SU-DHL-6 (cell line): ENCODE results near the gene SLC3A2.

Experiments used
- H2AFZ ChIP-seq: fragments of 200-600 bp; sonication (generic); 2 replicates; pipeline ENCODE4 v1.6.1; 2014; ENCODE audit warnings: low read depth, mild to moderate bottlenecking, moderate library complexity, mixed read lengths, antibody characterized with exemption, low read length; ENCODE audit not compliant: severe bottlenecking
- H3F3A ChIP-seq: fragments of 200-600 bp; shearing (Covaris generic); 2 replicates; pipeline ENCODE4 v1.6.0; 2016; ENCODE audit warnings: antibody characterized with exemption, mild to moderate bottlenecking; ENCODE audit not compliant: insufficient read depth
- H3K27ac ChIP-seq: fragments of 200-600 bp; sonication (generic); 2 replicates; pipeline ENCODE4 v1.5.1; 2016; ENCODE audit warnings: low read depth, mild to moderate bottlenecking, low read length, moderate library complexity, mixed read lengths
- H3K27me3 ChIP-seq: fragments of 200-600 bp; sonication (generic), shearing (Covaris generic); 2 replicates; pipeline ENCODE4 v1.6.0; 2014; ENCODE audit warnings: mild to moderate bottlenecking, low read length
- H3K36me3 ChIP-seq: fragments of 200-600 bp; sonication (generic); 2 replicates; pipeline ENCODE4 v1.6.1; 2014; ENCODE audit warnings: mild to moderate bottlenecking, low read length, mixed read lengths
- H3K4me2 ChIP-seq: fragments of 300-600, 200-600 bp; shearing (Covaris generic), sonication (generic); 2 replicates; pipeline ENCODE4 v1.6.0; 2014; ENCODE audit warnings: low read length, low read depth, mild to moderate bottlenecking; ENCODE audit not compliant: poor library complexity, severe bottlenecking
- H3K4me3 ChIP-seq: fragments of 200-600 bp; sonication (generic); 2 replicates; pipeline ENCODE4 v1.5.1; 2014; ENCODE audit warnings: antibody characterized with exemption, low read length, mild to moderate bottlenecking, mixed read lengths; ENCODE audit not compliant: insufficient read depth, poor library complexity, severe bottlenecking
- H3K79me2 ChIP-seq: fragments of 200-600 bp; sonication (generic); 2 replicates; pipeline ENCODE4 v1.6.1; 2014; ENCODE audit warnings: mild to moderate bottlenecking, low read length, moderate library complexity; ENCODE audit not compliant: insufficient read depth
- H3K9ac ChIP-seq: fragments of 200-600 bp; sonication (generic); 2 replicates; pipeline ENCODE4 v1.7.0; 2014; ENCODE audit warnings: mild to moderate bottlenecking, low read length
- H3K9me2 ChIP-seq: fragments of 200-600 bp; sonication (generic); replicated peaks from 2 replicates; pipeline ENCODE4 v1.6.1; 2014; ENCODE audit warnings: low read length; ENCODE audit not compliant: insufficient read depth
- H3K9me3 ChIP-seq: fragments of 200-600 bp; sonication (generic); 2 replicates; pipeline ENCODE4 v1.6.1; 2014; ENCODE audit warnings: low read length, mixed read lengths; ENCODE audit not compliant: insufficient read depth
- H4K20me1 ChIP-seq: fragments of 200-600 bp; sonication (generic); 2 replicates; pipeline ENCODE4 v1.6.1; 2014; ENCODE audit warnings: low read depth, mild to moderate bottlenecking, antibody characterized with exemption, low read length, moderate library complexity, mixed read lengths
- CTCF ChIP-seq: fragments of 200-600 bp; sonication (generic); IDR thresholded peaks from one replicate; pipeline ENCODE4 v1.5.1; 2017; ENCODE audit warnings: antibody characterized with exemption, mild to moderate bottlenecking, low read length, moderate library complexity; ENCODE audit not compliant: insufficient read depth, poor library complexity, severe bottlenecking
- EZH2phosphoT487 ChIP-seq: fragments of 200-600 bp; sonication (generic), shearing (Covaris generic); conservative IDR thresholded peaks from 2 replicates; pipeline ENCODE4 v1.6.1; 2018; ENCODE audit warnings: mild to moderate bottlenecking, antibody characterized with exemption, low read length, moderate library complexity, mixed read lengths

SLC3A2 gene

GRCh38 chr11:62925308-62925707, 44.6 kb downstream of the SLC3A2 start:
- Histone ChIP-seq H4K20me1 (no peaks in the 10 kb centered on the region), H3K9me2 (no peaks in the 10 kb centered on the region), H3K79me2 (no peaks in the 10 kb centered on the region), H3K9me3 (no peaks in the 10 kb centered on the region), H3K9ac (no peak overlapping the region), H3K4me2 (no peak overlapping the region), H3F3A (peaks cover 9% of the 10 kb centered on the region), H3K4me3 (no peak overlapping the region), H3K27me3 (no peaks in the 10 kb centered on the region), H2AFZ (no peak overlapping the region), H3K36me3 (no peaks in the 10 kb centered on the region), H3K27ac (no peak overlapping the region)
- no peak for TF ChIP-seq CTCF
- no peak for TF ChIP-seq EZH2phosphoT487

GRCh38 chr11:62925745-62926679, 45.3 kb downstream of the SLC3A2 start:
- H3F3A ChIP-seq = peaks cover 9% of the 10 kb centered on the region
- TF ChIP-seq EZH2phosphoT487 (no peak), CTCF (no peak)
- no peak overlapping the region for H3K27ac ChIP-seq
- no peaks in the 10 kb centered on the region for H3K79me2 ChIP-seq
- no peak overlapping the region for H3K4me2 ChIP-seq
- H4K20me1 ChIP-seq = no peaks in the 10 kb centered on the region
- no peaks in the 10 kb centered on the region for H3K9me2 ChIP-seq
- no peak overlapping the region for H3K9ac ChIP-seq
- H3K27me3 ChIP-seq = no peaks in the 10 kb centered on the region
- H2AFZ ChIP-seq = no peak overlapping the region
- no peaks in the 10 kb centered on the region for H3K9me3 ChIP-seq
- H3K36me3 ChIP-seq = no peaks in the 10 kb centered on the region
- no peak overlapping the region for H3K4me3 ChIP-seq

GRCh38 chr11:62926680-62927455, 46.2 kb downstream of the SLC3A2 start:
- Histone ChIP-seq H4K20me1 (no peaks in the 10 kb centered on the region), H3K27me3 (no peaks in the 10 kb centered on the region), H3F3A (peaks cover 9% of the 10 kb centered on the region), H3K4me2 (no peak overlapping the region), H3K4me3 (no peak overlapping the region), H3K9me2 (no peaks in the 10 kb centered on the region), H3K9me3 (no peaks in the 10 kb centered on the region), H3K36me3 (no peaks in the 10 kb centered on the region), H2AFZ (no peak overlapping the region), H3K9ac (no peak overlapping the region), H3K27ac (no peak overlapping the region), H3K79me2 (no peaks in the 10 kb centered on the region)
- TF ChIP-seq CTCF (no peak), EZH2phosphoT487 (no peak)
